ENCODE measurements around the gene KCNJ10.
A peak's percentile ranks its signal among the peaks of the same experiment; 100 is the strongest.

Gene KCNJ10

DNA sequence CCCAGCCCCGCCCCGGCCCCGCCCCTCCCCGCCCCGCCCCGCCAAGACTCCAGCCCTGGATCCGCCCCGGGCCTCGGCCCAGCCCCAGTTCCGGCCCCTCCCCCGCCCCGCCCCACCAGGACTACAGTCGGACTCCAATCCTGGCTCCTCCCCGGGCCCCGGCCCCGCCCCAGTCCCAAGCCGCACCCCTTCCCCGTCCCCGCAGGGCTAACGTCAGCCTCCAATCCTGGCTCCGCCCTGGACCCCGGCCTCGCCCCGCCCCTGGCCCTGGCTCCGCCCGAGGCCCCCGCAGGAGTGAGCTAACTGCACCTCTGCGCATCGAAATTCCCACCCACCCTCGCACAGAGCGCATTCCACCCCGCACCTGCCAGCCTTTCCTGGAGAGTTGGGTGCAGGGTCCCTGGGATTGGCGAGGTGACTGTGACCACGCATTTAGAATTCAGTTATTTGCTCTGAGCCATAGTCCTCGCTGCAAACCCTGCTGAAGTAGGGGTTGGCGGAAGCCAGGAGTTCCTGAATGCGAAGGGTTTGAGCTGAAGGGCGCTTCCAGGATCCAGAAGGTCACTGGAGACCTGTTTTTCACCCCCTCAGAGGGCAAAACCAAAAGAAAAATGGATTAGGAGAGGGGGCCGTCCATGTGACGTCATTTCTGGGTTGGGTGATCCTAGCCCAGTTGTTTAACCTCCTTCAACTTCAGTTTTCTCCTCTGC lies 29.0 kb upstream of the KCNJ10 start:
- Histone ChIP-seq H3K4me2 (ENCODE audit: low read length) (peak overlapping the region; percentile 99), H3K27me3 (ENCODE audit: control insufficient read depth, low read length) (no peaks in the 10 kb centered on the region), H4K20me1 (ENCODE audit: control insufficient read depth, insufficient read depth, low read depth, low read length) (no peaks in the 10 kb centered on the region), H3K9me2 (replicated peaks; ENCODE audit: control insufficient read depth, low read length) (no peaks in the 10 kb centered on the region), H3K9me3 (ENCODE audit: control insufficient read depth, insufficient read depth, low read length) (no peaks in the 10 kb centered on the region), H3K27ac (ENCODE audit: low read depth, low read length) (peak overlapping the region; percentile 8; the same call in 1 of the 2 replicates), H3K4me3 (ENCODE audit: low read length) (peak overlapping the region; percentile 82), H3K79me2 (ENCODE audit: control insufficient read depth, low read length) (peaks cover 28% of the 10 kb centered on the region), H3F3A (ENCODE audit: control insufficient read depth, insufficient read depth) (0 out of 2 replicates have a peak, but pooled peaks cover 4% of the 10 kb centered on the region), H3K36me3 (ENCODE audit: control insufficient read depth, low read length) (peaks cover 7% of the 10 kb centered on the region; the same call in 1 of the 2 replicates), H3K4me1 (ENCODE audit: control insufficient read depth, low read length) (peaks cover 42% of the 10 kb centered on the region)
- TF ChIP-seq, protein P1, sequence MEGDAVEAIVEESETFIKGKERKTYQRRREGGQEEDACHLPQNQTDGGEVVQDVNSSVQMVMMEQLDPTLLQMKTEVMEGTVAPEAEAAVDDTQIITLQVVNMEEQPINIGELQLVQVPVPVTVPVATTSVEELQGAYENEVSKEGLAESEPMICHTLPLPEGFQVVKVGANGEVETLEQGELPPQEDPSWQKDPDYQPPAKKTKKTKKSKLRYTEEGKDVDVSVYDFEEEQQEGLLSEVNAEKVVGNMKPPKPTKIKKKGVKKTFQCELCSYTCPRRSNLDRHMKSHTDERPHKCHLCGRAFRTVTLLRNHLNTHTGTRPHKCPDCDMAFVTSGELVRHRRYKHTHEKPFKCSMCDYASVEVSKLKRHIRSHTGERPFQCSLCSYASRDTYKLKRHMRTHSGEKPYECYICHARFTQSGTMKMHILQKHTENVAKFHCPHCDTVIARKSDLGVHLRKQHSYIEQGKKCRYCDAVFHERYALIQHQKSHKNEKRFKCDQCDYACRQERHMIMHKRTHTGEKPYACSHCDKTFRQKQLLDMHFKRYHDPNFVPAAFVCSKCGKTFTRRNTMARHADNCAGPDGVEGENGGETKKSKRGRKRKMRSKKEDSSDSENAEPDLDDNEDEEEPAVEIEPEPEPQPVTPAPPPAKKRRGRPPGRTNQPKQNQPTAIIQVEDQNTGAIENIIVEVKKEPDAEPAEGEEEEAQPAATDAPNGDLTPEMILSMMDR (IDR thresholded peaks at IDR 0.05; ENCODE audit: low read depth, low read length, poor library complexity, severe bottlenecking) = no peak
- no peak for TF ChIP-seq EZH2phosphoT487 (IDR thresholded peaks at IDR 0.05; ENCODE audit: borderline replicate concordance, low read length)

- peak within 1 kb of the TSS; percentile 99 for H3K4me2 ChIP-seq (ENCODE audit: low read length)
- H3K27me3 ChIP-seq (ENCODE audit: control insufficient read depth, low read length) = no peaks in the 10 kb centered on the region
- H3K27ac ChIP-seq (ENCODE audit: low read depth, low read length) = peak within 1 kb of the TSS; percentile 46
- peaks cover 28% of the 10 kb centered on the region for H3K79me2 ChIP-seq (ENCODE audit: control insufficient read depth, low read length)
- H3K36me3 ChIP-seq (ENCODE audit: control insufficient read depth, low read length) = peaks cover 14% of the 10 kb centered on the region; the same call in 1 of the 2 replicates
- H3F3A ChIP-seq (ENCODE audit: control insufficient read depth, insufficient read depth) = 0 out of 2 replicates have a peak, but pooled peaks cover 4% of the 10 kb centered on the region
- H3K4me1 ChIP-seq (ENCODE audit: control insufficient read depth, low read length) = peaks cover 42% of the 10 kb centered on the region
- H4K20me1 ChIP-seq (ENCODE audit: control insufficient read depth, insufficient read depth, low read depth, low read length) = no peaks in the 10 kb centered on the region
- H3K4me3 ChIP-seq (ENCODE audit: low read length) = peak within 1 kb of the TSS; percentile 83
- no peaks in the 10 kb centered on the region for H3K9me2 ChIP-seq (replicated peaks; ENCODE audit: control insufficient read depth, low read length)
- no peaks in the 10 kb centered on the region for H3K9me3 ChIP-seq (ENCODE audit: control insufficient read depth, insufficient read depth, low read length)
- TF ChIP-seq, protein P1 (IDR thresholded peaks at IDR 0.05; ENCODE audit: low read depth, low read length, poor library complexity, severe bottlenecking) = no peak
- no peak for TF ChIP-seq EZH2phosphoT487 (IDR thresholded peaks at IDR 0.05; ENCODE audit: borderline replicate concordance, low read length)
Observed at GRCh38 chr1:160097911-160098851, 28.2 kb upstream of the KCNJ10 start, which contains the start of gene IGSF8. IGSF8 (minus strand) TSS chr1:160098619; CDS start chr1:160098472, 147 bp downstream.

DNA sequence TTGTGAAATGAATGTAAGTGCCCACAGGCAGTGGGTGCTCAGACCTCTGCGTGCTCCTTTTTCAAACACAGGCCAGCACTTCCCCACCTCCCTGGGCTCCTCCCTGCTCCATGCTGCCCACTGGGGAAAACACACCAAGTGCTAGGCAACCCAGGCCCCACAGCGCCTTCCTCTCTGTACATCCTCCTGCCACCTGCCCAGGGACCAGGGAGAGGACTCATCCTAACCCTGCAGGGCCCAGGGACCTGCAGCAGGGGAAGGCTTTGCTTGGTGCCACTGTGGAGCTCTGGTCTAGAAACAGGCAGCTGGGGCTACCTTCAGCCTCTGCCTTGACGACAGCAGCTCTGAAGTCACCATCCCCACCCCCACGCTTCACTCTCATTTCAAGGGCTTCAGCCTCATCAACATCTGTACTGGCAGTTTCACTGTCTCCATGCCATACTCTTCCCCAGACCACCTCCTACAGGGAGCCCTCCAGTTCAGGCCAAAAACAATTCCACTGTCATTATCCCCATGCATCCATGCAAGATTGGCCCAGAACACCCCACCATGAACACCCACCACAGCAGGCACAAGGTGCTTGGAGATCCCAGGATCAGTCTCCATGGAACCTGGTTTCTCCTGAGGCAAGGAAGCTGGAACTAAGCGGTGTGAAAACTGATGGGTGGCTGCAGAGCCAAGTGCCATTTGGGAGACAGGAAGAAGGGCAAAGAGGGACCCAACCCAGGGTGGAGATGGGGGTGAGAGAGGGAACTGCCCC lies 27.4 kb upstream of the KCNJ10 start:
- no peaks in the 10 kb centered on the region for H3K27me3 ChIP-seq (ENCODE audit: control insufficient read depth, low read length)
- no peaks in the 10 kb centered on the region for H3K9me2 ChIP-seq (replicated peaks; ENCODE audit: control insufficient read depth, low read length)
- 0 out of 2 replicates have a peak, but pooled peaks cover 4% of the 10 kb centered on the region for H3F3A ChIP-seq (ENCODE audit: control insufficient read depth, insufficient read depth)
- no peak overlapping the region for H3K27ac ChIP-seq (ENCODE audit: low read depth, low read length)
- peak overlapping the region; percentile 77 for H3K4me2 ChIP-seq (ENCODE audit: low read length)
- H4K20me1 ChIP-seq (ENCODE audit: control insufficient read depth, insufficient read depth, low read depth, low read length) = no peaks in the 10 kb centered on the region
- H3K36me3 ChIP-seq (ENCODE audit: control insufficient read depth, low read length) = peaks cover 22% of the 10 kb centered on the region; the same call in 1 of the 2 replicates
- H3K4me1 ChIP-seq (ENCODE audit: control insufficient read depth, low read length) = peaks cover 42% of the 10 kb centered on the region
- no peaks in the 10 kb centered on the region for H3K9me3 ChIP-seq (ENCODE audit: control insufficient read depth, insufficient read depth, low read length)
- no peak for TF ChIP-seq EZH2phosphoT487 (IDR thresholded peaks at IDR 0.05; ENCODE audit: borderline replicate concordance, low read length)
- TF ChIP-seq, protein P1 (IDR thresholded peaks at IDR 0.05; ENCODE audit: low read depth, low read length, poor library complexity, severe bottlenecking) = no peak
- H3K79me2 ChIP-seq (ENCODE audit: control insufficient read depth, low read length) = peaks cover 28% of the 10 kb centered on the region
- peak overlapping the region; percentile 83 for H3K4me3 ChIP-seq (ENCODE audit: low read length)
